Uterus (tissue), 4 donors: ENCODE measurements around the gene GABRG3. TPM values are rescaled to one million over a fixed set of nuclear protein-coding genes. Genes with fewer than 3 reads are reported as not detected.

Experiments
- DNase-seq, 2 donors: peaks; one replicate each; pipeline ENCODE4 v3.0.0-alpha.2; 2019 to 2020
- H3K27ac ChIP-seq, 2 donors: fragments of 200-600 bp; sonication (generic); 1 replicate in 1 of 2; 2 replicates in 1 of 2; pipeline ENCODE4 v1.5.1; 2016 to 2018
- H3K27me3 ChIP-seq, 2 donors: fragments of 200-600 bp; sonication (generic); one replicate each; pipeline ENCODE4 v1.5.1; 2018 to 2019; ENCODE audit warnings: control low read depth in 1 of 2
- H3K36me3 ChIP-seq, 2 donors: fragments of 200-600 bp; sonication (generic); one replicate each; pipeline ENCODE4 v1.5.1; 2019; ENCODE audit warnings: control low read depth in 1 of 2
- H3K4me1 ChIP-seq, 2 donors: fragments of 200-600 bp; sonication (generic); one replicate each; pipeline ENCODE4 v1.5.1; 2018 to 2019; ENCODE audit warnings: control low read depth in 1 of 2
- H3K4me3 ChIP-seq, 2 donors: fragments of 200-600 bp; sonication (generic); 1 replicate in 1 of 2; 2 replicates in 1 of 2; pipeline ENCODE4 v1.5.1; 2018 to 2019; ENCODE audit warnings: mild to moderate bottlenecking in 1 of 2
- H3K9me3 ChIP-seq, 2 donors: fragments of 200-600 bp; sonication (generic); one replicate each; pipeline ENCODE4 v1.5.1; 2019; ENCODE audit warnings: control low read depth in 1 of 2
- POLR2A ChIP-seq, 2 donors: fragments of 450-650 bp; IDR thresholded peaks; one replicate each; pipeline ENCODE4 v1.6.1; 2016; ENCODE audit warnings: antibody characterized with exemption in 2 of 2, mild to moderate bottlenecking in 1 of 2, moderate library complexity in 1 of 2
- intact Hi-C: fragments of 100-400 bp; cut with DNase I; formaldehyde crosslinking; loops from one replicate; pipeline ENCODE4 v1.15.1; 2023; ENCODE audit warnings: low total_unique reads
- small RNA-seq: library from RNA; depleted of rRNA; stranded (forward); fragments of <200 nt; gene quantifications from one replicate; pipeline ENCODE3, GENCODE V24; 2016
- total RNA-seq, 4 donors: library from RNA; depleted of rRNA in 3 of 4; stranded (reverse); fragments of >200 nt in 3 of 4; gene quantifications; one replicate each; pipeline versions ENCODE4 v1.1.0 to v1.2.4, GENCODE V29; 2014 to 2023
- TF ChIP-seq, protein P1 (sequence below), 4 experiments: fragments of 200-600 bp in 2 of 4; fragments of 450-650 bp in 2 of 4; sonication (generic) in 2 of 4; IDR thresholded peaks; one replicate each; pipeline ENCODE4 v1.5.1; 2016 to 2019; ENCODE audit warnings: antibody characterized with exemption in 4 of 4, mild to moderate bottlenecking in 2 of 4, moderate library complexity in 1 of 4
- donor health status: DM: yes; HTN: yes; CAD: no.

GABRG3 gene
- total RNA-seq, 4 donors from 2014 or later: 3.0 TPM; not detected in 3

DNA sequence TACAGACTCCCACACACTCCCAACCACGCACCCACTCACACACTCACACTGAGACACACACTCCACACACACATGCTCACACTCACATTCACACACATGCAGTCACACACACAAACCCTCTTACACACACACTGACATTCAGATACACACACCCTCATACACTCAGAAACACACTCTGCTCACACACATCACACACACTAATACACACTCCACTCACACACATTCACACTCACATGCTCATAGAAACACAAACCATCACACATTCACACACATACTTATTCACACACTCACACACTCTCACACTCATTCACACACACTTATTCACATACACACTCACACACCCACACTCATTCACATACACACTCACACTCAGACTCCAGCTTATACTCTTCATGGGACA, 618.8 kb downstream of the GABRG3 start:
- TF ChIP-seq POLR2A (IDR thresholded peaks at IDR 0.05): no peak
- TF ChIP-seq, protein P1, sequence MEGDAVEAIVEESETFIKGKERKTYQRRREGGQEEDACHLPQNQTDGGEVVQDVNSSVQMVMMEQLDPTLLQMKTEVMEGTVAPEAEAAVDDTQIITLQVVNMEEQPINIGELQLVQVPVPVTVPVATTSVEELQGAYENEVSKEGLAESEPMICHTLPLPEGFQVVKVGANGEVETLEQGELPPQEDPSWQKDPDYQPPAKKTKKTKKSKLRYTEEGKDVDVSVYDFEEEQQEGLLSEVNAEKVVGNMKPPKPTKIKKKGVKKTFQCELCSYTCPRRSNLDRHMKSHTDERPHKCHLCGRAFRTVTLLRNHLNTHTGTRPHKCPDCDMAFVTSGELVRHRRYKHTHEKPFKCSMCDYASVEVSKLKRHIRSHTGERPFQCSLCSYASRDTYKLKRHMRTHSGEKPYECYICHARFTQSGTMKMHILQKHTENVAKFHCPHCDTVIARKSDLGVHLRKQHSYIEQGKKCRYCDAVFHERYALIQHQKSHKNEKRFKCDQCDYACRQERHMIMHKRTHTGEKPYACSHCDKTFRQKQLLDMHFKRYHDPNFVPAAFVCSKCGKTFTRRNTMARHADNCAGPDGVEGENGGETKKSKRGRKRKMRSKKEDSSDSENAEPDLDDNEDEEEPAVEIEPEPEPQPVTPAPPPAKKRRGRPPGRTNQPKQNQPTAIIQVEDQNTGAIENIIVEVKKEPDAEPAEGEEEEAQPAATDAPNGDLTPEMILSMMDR (IDR thresholded peaks at IDR 0.05): no peak
- Histone ChIP-seq H3K4me1 (no peaks in the 10 kb centered on the region), H3K36me3 (no peaks in the 10 kb centered on the region), H3K4me3 (no peak overlapping the region), H3K27ac (no peak overlapping the region), H3K27me3 (no peaks in the 10 kb centered on the region), H3K9me3 (no peaks in the 10 kb centered on the region)
- intact Hi-C loops: no loop called here
- DNase-seq: no peak

Small RNA genes lying within 50 kb of the gene (small RNA-seq; reads per million reads assigned to genes)
- gene RNA5SP391: not detected
- gene SERPINE4P: not detected

Other genes with a start within 250 kb of the GABRG3 start
- 1 to 10 TPM in 3 of 4 donors, not detected in 1; 1.7 to 6.2 (median 1.8) TPM for gene GABRB3, start 198.1 kb upstream of the GABRG3 start, total RNA-seq
- not detected for gene GABRA5, start 104.1 kb upstream of the GABRG3 start, total RNA-seq